HTERT RPE-1 (cell line): ENCODE data around the gene TRABD2B.

Source experiments
- in situ Hi-C: fragments of 300-500 bp; cut with MboI; formaldehyde crosslinking; loops from 4 replicates; pipeline ENCODE4 v1.14.3; 2020; ENCODE audit warnings: low sequenced_read_pairs

The TRABD2B gene

GRCh38 chr1:47855230-47855629 lies 142.0 kb downstream of the TRABD2B start:
- in situ Hi-C loops: no loop called here

- in situ Hi-C loops: no loop called here
These were observed 142.5 kb downstream of the TRABD2B start for GRCh38 chr1:47854552-47855144.

GRCh38 chr1:47853852-47854251 lies 143.3 kb downstream of the TRABD2B start:
- in situ Hi-C loops: no loop called here

GRCh38 chr1:47853059-47853458 lies 144.1 kb downstream of the TRABD2B start:
- in situ Hi-C loops: no loop called here

- in situ Hi-C loops: no loop called here
These were observed 145.0 kb downstream of the TRABD2B start for GRCh38 chr1:47852006-47852718.

GRCh38 chr1:47850451-47850850 lies 146.7 kb downstream of the TRABD2B start:
- in situ Hi-C loops: no loop called here

- in situ Hi-C loops: no loop called here
These were observed 147.5 kb downstream of the TRABD2B start for GRCh38 chr1:47849591-47850261.

GRCh38 chr1:47849005-47849521 lies 148.1 kb downstream of the TRABD2B start:
- in situ Hi-C loops: no loop called here

GRCh38 chr1:47847763-47848162 lies 149.4 kb downstream of the TRABD2B start:
- in situ Hi-C loops: no loop called here

GRCh38 chr1:47844558-47844955 lies 152.6 kb downstream of the TRABD2B start:
- in situ Hi-C loops: no loop called here

GRCh38 chr1:47843781-47844557 lies 153.2 kb downstream of the TRABD2B start:
- in situ Hi-C loops: no loop called here

GRCh38 chr1:47843059-47843458 lies 154.1 kb downstream of the TRABD2B start:
- in situ Hi-C loops: no loop called here

GRCh38 chr1:47842228-47842919 lies 154.8 kb downstream of the TRABD2B start:
- in situ Hi-C loops: no loop called here

- in situ Hi-C loops: no loop called here
These were observed 155.8 kb downstream of the TRABD2B start for GRCh38 chr1:47841356-47841755.

GRCh38 chr1:47840393-47841190 lies 156.6 kb downstream of the TRABD2B start:
- in situ Hi-C loops: no loop called here

GRCh38 chr1:47839433-47839760 lies 157.8 kb downstream of the TRABD2B start:
- in situ Hi-C loops: no loop called here

- in situ Hi-C loops: no loop called here
These were observed 158.4 kb downstream of the TRABD2B start for GRCh38 chr1:47838562-47839432.

GRCh38 chr1:47837866-47838561 lies 159.2 kb downstream of the TRABD2B start:
- in situ Hi-C loops: no loop called here
